Measurements from ENCODE around the gene FMN1. TPM values are rescaled to one million over a fixed set of nuclear protein-coding genes. Genes with fewer than 3 reads are reported as not detected.

The FMN1 gene
- total RNA-seq, 2 donors from 2014 or later = 13.7 to 17.1 TPM

GRCh38 chr15:32844118-32844711 lies 350.3 kb downstream of the FMN1 start:
- 52 to 62% methylated on average over 2 of the region's 2 CpGs for WGBS, 2 donors
- no peak for DNase-seq
- no peak for ATAC-seq
- TF ChIP-seq CTCF (IDR thresholded peaks at IDR 0.05) (peak; percentile 23 to 67 (median 56)), POLR2A (IDR thresholded peaks at IDR 0.05) (no peak)
- Histone ChIP-seq H3K9me3 (no peaks in the 10 kb centered on the region), H3K36me3 (replicated peaks in 1 of 2; ENCODE audit: insufficient read depth in 1 of 2, low read depth in 2 of 2) (no peaks in the 10 kb centered on the region), H3K4me3 (no peak overlapping the region), H3K27ac (no peak overlapping the region), H3K4me1 (no peaks in the 10 kb centered on the region), H3K27me3 (no peaks in the 10 kb centered on the region)
- intact Hi-C loops (cut with DNase I) = no loop called here

- H3K4me3 ChIP-seq = no peak overlapping the region
- ATAC-seq (no peak), DNase-seq (no peak)
- H3K27ac ChIP-seq = no peak overlapping the region
- 58 to 64% methylated on average over 6 of the region's 6 CpGs for WGBS, 2 donors
- H3K27me3 ChIP-seq = no peaks in the 10 kb centered on the region
- intact Hi-C loops (cut with DNase I) = no loop called here
- no peaks in the 10 kb centered on the region for H3K4me1 ChIP-seq
- TF ChIP-seq CTCF (IDR thresholded peaks at IDR 0.05) = no peak
- no peak for TF ChIP-seq POLR2A (IDR thresholded peaks at IDR 0.05)
- no peaks in the 10 kb centered on the region for H3K36me3 ChIP-seq (replicated peaks in 1 of 2; ENCODE audit: insufficient read depth in 1 of 2, low read depth in 2 of 2)
- no peaks in the 10 kb centered on the region for H3K9me3 ChIP-seq
Measured at GRCh38 chr15:32843219-32843815, 351.2 kb downstream of the FMN1 start.

- H3K9me3 ChIP-seq = no peaks in the 10 kb centered on the region
- no peaks in the 10 kb centered on the region for H3K36me3 ChIP-seq (replicated peaks in 1 of 2; ENCODE audit: insufficient read depth in 1 of 2, low read depth in 2 of 2)
- ATAC-seq (no peak), DNase-seq (no peak)
- H3K4me1 ChIP-seq = no peaks in the 10 kb centered on the region
- WGBS, 2 donors = 78 to 84% methylated on average over 6 of the region's 6 CpGs
- TF ChIP-seq POLR2A (IDR thresholded peaks at IDR 0.05) (no peak), CTCF (IDR thresholded peaks at IDR 0.05) (no peak)
- no peak overlapping the region for H3K4me3 ChIP-seq
- intact Hi-C loops (cut with DNase I) = no loop called here
- H3K27ac ChIP-seq = no peak overlapping the region
- H3K27me3 ChIP-seq = no peaks in the 10 kb centered on the region
Measured at GRCh38 chr15:32842081-32842480, 352.4 kb downstream of the FMN1 start.

- WGBS, 2 donors = 41 to 55% methylated on average over 6 of the region's 6 CpGs
- Histone ChIP-seq H3K36me3 (replicated peaks in 1 of 2; ENCODE audit: insufficient read depth in 1 of 2, low read depth in 2 of 2) (no peaks in the 10 kb centered on the region), H3K27ac (no peak overlapping the region), H3K9me3 (no peaks in the 10 kb centered on the region), H3K4me1 (no peaks in the 10 kb centered on the region), H3K4me3 (no peak overlapping the region), H3K27me3 (no peaks in the 10 kb centered on the region)
- intact Hi-C loops (cut with DNase I) = no loop called here
- ATAC-seq = no peak
- peak in 1 of 4 donors; percentile 9 for DNase-seq
- TF ChIP-seq CTCF (IDR thresholded peaks at IDR 0.05) (no peak), POLR2A (IDR thresholded peaks at IDR 0.05) (no peak)
Measured at GRCh38 chr15:32840507-32841245, 353.8 kb downstream of the FMN1 start.

Data from body of pancreas (tissue), 4 donors.